Measurements from ENCODE around the gene ZNF423. TPM values are rescaled to one million over a fixed set of nuclear protein-coding genes. Genes with fewer than 3 reads are reported as not detected.

ZNF423 gene
- total and polyA plus RNA-seq, 9 of the 15 experiments (the other 6 are each of a cell fraction or from before 2014, with no cell fraction given) = not detected

- Histone ChIP-seq H3K27ac (ENCODE audit: extremely low read depth, low read depth, low read length) (no peak overlapping the region), H3K4me3 (no peak overlapping the region), H4K20me1 (replicated peaks; ENCODE audit: control insufficient read depth, insufficient read depth, low read length) (no peaks in the 10 kb centered on the region), H3K9ac (ENCODE audit: insufficient read depth in 1 of 2, low read depth in 2 of 2, low read length in 2 of 2) (no peak overlapping the region), H3K9me3 (replicated peaks; ENCODE audit: control insufficient read depth, insufficient read depth, low read depth, low read length) (peaks cover 4% of the 10 kb centered on the region; the same call in 1 of the 2 replicates), H3K36me3 (ENCODE audit: control insufficient read depth, insufficient read depth, low read length) (no peaks in the 10 kb centered on the region), H2AFZ (ENCODE audit: low read depth, low read length) (no peak overlapping the region), H3K79me2 (ENCODE audit: control insufficient read depth, insufficient read depth, low read length) (no peaks in the 10 kb centered on the region), H3K27me3 (ENCODE audit: control insufficient read depth in 2 of 2, insufficient read depth in 2 of 2, low read length in 2 of 2) (peaks cover 7 to 34% of the 10 kb centered on the region in 2 experiments; a peak in 4 of 5 replicates), H3K4me2 (ENCODE audit: insufficient read depth, low read length) (no peak overlapping the region), H3K4me1 (replicated peaks in 1 of 2; ENCODE audit: control insufficient read depth in 2 of 2, insufficient read depth in 2 of 2, low read length in 2 of 2) (no peaks in the 10 kb centered on the region), H3K9me1 (ENCODE audit: control insufficient read depth, insufficient read depth, low read length) (no peaks in the 10 kb centered on the region)
- POLR2A ChIA-PET = no interaction called here
- DNase-seq (ENCODE audit: extremely low read depth in 1 of 4, low spot score in 3 of 4) = no peak
- BruUV-seq (replicated peaks) = no TSS peak
- in situ Hi-C loops (cut with MboI) (no loop called here), intact Hi-C loops (cut with micrococcal nuclease) (no loop called here)
- ATAC-seq = no peak
- CTCF ChIA-PET (ENCODE audit: low intra/inter-chr PET ratio) = no interaction called here
- FAIRE-seq = no peak
- no peak for TF ChIP-seq MAFK (IDR thresholded peaks at IDR 0.05; ENCODE audit: low read length)
- no peak for TF ChIP-seq KAT8 (IDR thresholded peaks at IDR 0.05; ENCODE audit: low read depth)
- TF ChIP-seq ZNF518B (CRISPR knock-in tag; IDR thresholded peaks at IDR 0.05) = no peak
- no peak for TF ChIP-seq NCOA4 (IDR thresholded peaks at IDR 0.05; ENCODE audit: partially characterized antibody)
- no peak for TF ChIP-seq U2AF1 (optimal IDR thresholded peaks at IDR 0.05; ENCODE audit: low read depth, low read length)
- TF ChIP-seq NFIX (CRISPR knock-in tag; IDR thresholded peaks at IDR 0.05; ENCODE audit: low read depth) = no peak
- no peak for TF ChIP-seq CTCF (IDR thresholded peaks at IDR 0.05 in 2 of 3, conservative IDR thresholded peaks at IDR 0.05 in 1 of 3; ENCODE audit: insufficient read depth in 2 of 3, low read depth in 1 of 3, low read length in 3 of 3)
- no peak for TF ChIP-seq FOXP4 (CRISPR knock-in tag; IDR thresholded peaks at IDR 0.05; ENCODE audit: borderline replicate concordance)
- WGBS (ENCODE audit: insufficient coverage, low coverage, missing lambda C conversion rate) = 2% methylated on average over 6 of the region's 6 CpGs
Measured at GRCh38 chr16:49643429-49644144, 212.3 kb downstream of the ZNF423 start.
